Keratinocyte (primary cell): ENCODE results near the gene TENM4. TPM values are rescaled to one million over a fixed set of nuclear protein-coding genes. Genes with fewer than 3 reads are reported as not detected.

Experiments
- DNase-seq: peaks from one replicate; pipeline ENCODE4 v3.0.0-alpha.2; 2011; ENCODE audit warnings: low read depth, missing footprints, low spot score
- FAIRE-seq: peaks from 2 replicates; lab custom pipeline; 2011; peaks lifted over from hg19 to GRCh38; lab: Jason Lieb, UNC
- H2AFZ ChIP-seq: 2 replicates; pipeline ENCODE4 v1.6.0; 2012; ENCODE audit warnings: low read length, control low read depth, inconsistent platforms; ENCODE audit not compliant: control insufficient read depth
- H3K27ac ChIP-seq: 2 replicates; pipeline ENCODE4 v1.5.1; 2011; ENCODE audit warnings: low read length; ENCODE audit not compliant: control insufficient read depth, insufficient read depth
- H3K27me3 ChIP-seq: 3 replicates; pipeline ENCODE4 v1.6.0; 2011; ENCODE audit warnings: low read length; ENCODE audit not compliant: control insufficient read depth, insufficient read depth; ENCODE audit errors: extremely low read depth
- H3K36me3 ChIP-seq, 2 experiments: 2 replicates in 1 of 2; 3 replicates in 1 of 2; pipeline ENCODE4 v1.5.1; 2011; ENCODE audit warnings: low read length in 2 of 2, mild to moderate bottlenecking in 1 of 2; ENCODE audit not compliant: control insufficient read depth in 2 of 2, insufficient read depth in 2 of 2; ENCODE audit errors: extremely low read depth in 1 of 2
- H3K4me1 ChIP-seq: 3 replicates; pipeline ENCODE4 v1.5.1; 2011; ENCODE audit warnings: low read length; ENCODE audit not compliant: control insufficient read depth, insufficient read depth; ENCODE audit errors: extremely low read depth
- H3K4me2 ChIP-seq: 3 replicates; pipeline ENCODE4 v1.6.0; 2011; ENCODE audit warnings: low read depth, low read length; ENCODE audit not compliant: control insufficient read depth, insufficient read depth; ENCODE audit errors: extremely low read depth
- H3K4me3 ChIP-seq, 3 experiments: fragments of 200-600 bp in 1 of 3; sonication (generic) in 1 of 3; 2 replicates in 2 of 3; 3 replicates in 1 of 3; pipeline ENCODE4 v1.5.1; 2011 to 2016; ENCODE audit warnings: low read length in 3 of 3, mild to moderate bottlenecking in 3 of 3, control low read depth in 2 of 3, inconsistent platforms in 1 of 3, low read depth in 1 of 3, mixed read lengths in 1 of 3, mixed run types in 1 of 3, moderate library complexity in 1 of 3; ENCODE audit not compliant: control insufficient read depth in 2 of 3, insufficient read depth in 2 of 3; ENCODE audit errors: extremely low read depth in 1 of 3
- H3K79me2 ChIP-seq: 2 replicates; pipeline ENCODE4 v1.6.0; 2012; ENCODE audit warnings: low read length; ENCODE audit not compliant: control insufficient read depth, insufficient read depth
- H3K9ac ChIP-seq: 3 replicates; pipeline ENCODE4 v1.6.0; 2011; ENCODE audit warnings: low read length; ENCODE audit not compliant: control insufficient read depth, insufficient read depth; ENCODE audit errors: extremely low read depth
- H3K9me1 ChIP-seq: 3 replicates; pipeline ENCODE4 v1.6.0; 2011; ENCODE audit warnings: low read length; ENCODE audit not compliant: control insufficient read depth, insufficient read depth; ENCODE audit errors: extremely low read depth
- H3K9me3 ChIP-seq: 2 replicates; pipeline ENCODE4 v1.5.1; 2012; ENCODE audit warnings: low read depth, low read length; ENCODE audit not compliant: control insufficient read depth
- H4K20me1 ChIP-seq: 3 replicates; pipeline ENCODE4 v1.6.0; 2011; ENCODE audit warnings: low read length; ENCODE audit not compliant: control insufficient read depth, insufficient read depth; ENCODE audit errors: extremely low read depth
- EZH2 ChIP-seq: IDR thresholded peaks from one replicate; pipeline ENCODE4 v1.6.1; 2012; ENCODE audit warnings: inconsistent platforms, mild to moderate bottlenecking, low read length, moderate library complexity
- dilution Hi-C: fragments of 300-500 bp; cut with MboI; formaldehyde crosslinking; loops from one replicate; pipeline ENCODE4 v1.7.0; 2020; ENCODE audit warnings: low sequenced_read_pairs; ENCODE audit not compliant: extremely low pct_ligation_motif_present
- polyA plus RNA-seq, 5 experiments: library from polyadenylated mRNA; depleted of rRNA in 3 of 5; stranded (reverse) in 3 of 5; stranded (forward) in 1 of 5; unstranded in 1 of 5; fragments of >200 nt; gene quantifications; 1 replicate in 1 of 5; 2 replicates in 3 of 5; 3 replicates in 1 of 5; pipeline versions ENCODE4 v1.2.1 to v1.2.3, GENCODE V29; 2011 to 2012; ENCODE audit warnings: missing spikeins in 2 of 5, low read depth in 1 of 5, low replicate concordance in 1 of 5
- TF ChIP-seq, protein P1 (sequence below), 3 experiments: IDR thresholded peaks in 1 of 3; conservative IDR thresholded peaks in 1 of 3; optimal IDR thresholded peaks in 1 of 3; 2 replicates in 2 of 3; 3 replicates in 1 of 3; pipeline versions ENCODE3 to v1.5.1; 2011; ENCODE audit warnings: low read length in 3 of 3, mild to moderate bottlenecking in 3 of 3, moderate library complexity in 2 of 3, control low read depth in 1 of 3, inconsistent platforms in 1 of 3; ENCODE audit not compliant: insufficient read depth in 2 of 3; ENCODE audit errors: extremely low read depth in 1 of 3

The TENM4 gene
- polyA plus RNA-seq, 1 donor (not counting 4 experiments of a cell fraction or from before 2014, with no cell fraction given): 3.5 TPM

DNA sequence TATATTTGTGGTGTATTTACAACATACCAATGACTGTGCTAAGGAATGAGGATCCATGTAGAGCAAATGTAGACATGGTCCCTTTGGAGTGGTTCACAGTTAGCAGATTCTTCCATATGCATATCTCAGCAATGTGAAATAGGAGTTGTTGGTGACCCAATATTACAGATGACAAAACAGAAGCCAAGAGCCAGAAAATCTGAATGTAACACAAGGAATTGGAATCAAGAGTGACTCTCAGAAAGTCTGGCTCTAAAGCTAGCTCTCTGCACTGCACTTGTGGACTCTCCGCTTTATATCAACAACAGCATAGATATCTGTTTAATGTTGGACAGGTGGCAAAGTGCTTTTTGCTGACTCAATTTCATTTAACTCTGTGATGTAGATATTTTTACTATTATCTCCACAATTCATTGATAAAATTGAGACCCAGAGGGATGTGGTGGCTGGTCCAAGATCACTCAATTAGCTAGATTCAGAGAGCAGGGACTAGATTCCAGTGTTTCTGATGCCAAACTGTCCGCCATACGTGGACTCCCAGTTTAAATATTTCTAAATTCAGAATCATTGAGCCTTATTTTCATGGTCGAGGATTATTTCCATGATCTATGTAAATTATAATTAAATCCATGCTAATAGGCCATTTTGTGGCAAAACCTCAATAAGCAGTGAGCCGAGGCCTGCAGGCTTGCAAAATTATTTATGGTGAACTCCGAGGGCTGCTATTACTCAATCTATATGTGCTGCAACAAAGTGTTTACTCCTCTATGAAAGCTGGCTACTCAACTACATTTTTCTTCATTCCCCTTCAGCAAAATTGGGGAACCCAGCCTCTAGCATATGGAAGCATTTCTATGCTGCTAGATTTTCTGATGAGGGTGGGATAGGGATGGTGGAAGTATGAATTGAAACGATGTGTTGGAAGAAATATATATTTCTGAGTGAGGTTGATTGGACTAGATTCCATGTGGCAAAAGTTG lies 21.1 kb upstream of the TENM4 start:
- H3K9me1 ChIP-seq: no peaks in the 10 kb centered on the region
- no peak for TF ChIP-seq EZH2
- TF ChIP-seq, protein P1, sequence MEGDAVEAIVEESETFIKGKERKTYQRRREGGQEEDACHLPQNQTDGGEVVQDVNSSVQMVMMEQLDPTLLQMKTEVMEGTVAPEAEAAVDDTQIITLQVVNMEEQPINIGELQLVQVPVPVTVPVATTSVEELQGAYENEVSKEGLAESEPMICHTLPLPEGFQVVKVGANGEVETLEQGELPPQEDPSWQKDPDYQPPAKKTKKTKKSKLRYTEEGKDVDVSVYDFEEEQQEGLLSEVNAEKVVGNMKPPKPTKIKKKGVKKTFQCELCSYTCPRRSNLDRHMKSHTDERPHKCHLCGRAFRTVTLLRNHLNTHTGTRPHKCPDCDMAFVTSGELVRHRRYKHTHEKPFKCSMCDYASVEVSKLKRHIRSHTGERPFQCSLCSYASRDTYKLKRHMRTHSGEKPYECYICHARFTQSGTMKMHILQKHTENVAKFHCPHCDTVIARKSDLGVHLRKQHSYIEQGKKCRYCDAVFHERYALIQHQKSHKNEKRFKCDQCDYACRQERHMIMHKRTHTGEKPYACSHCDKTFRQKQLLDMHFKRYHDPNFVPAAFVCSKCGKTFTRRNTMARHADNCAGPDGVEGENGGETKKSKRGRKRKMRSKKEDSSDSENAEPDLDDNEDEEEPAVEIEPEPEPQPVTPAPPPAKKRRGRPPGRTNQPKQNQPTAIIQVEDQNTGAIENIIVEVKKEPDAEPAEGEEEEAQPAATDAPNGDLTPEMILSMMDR (optimal IDR thresholded peaks at IDR 0.05 in 1 of 3, IDR thresholded peaks at IDR 0.05 in 1 of 3, conservative IDR thresholded peaks at IDR 0.05 in 1 of 3; ENCODE audit: extremely low read depth in 1 of 3, insufficient read depth in 2 of 3, low read length in 3 of 3): no peak
- no peak overlapping the region for H2AFZ ChIP-seq
- no peaks in the 10 kb centered on the region for H3K27me3 ChIP-seq
- H3K9me3 ChIP-seq: no peaks in the 10 kb centered on the region
- H3K9ac ChIP-seq: no peak overlapping the region
- H3K4me3 ChIP-seq: no peak overlapping the region
- no peaks in the 10 kb centered on the region for H3K79me2 ChIP-seq
- DNase-seq: no peak
- H3K4me1 ChIP-seq: peaks cover 11% of the 10 kb centered on the region
- peak overlapping the region; percentile 85 for H3K4me2 ChIP-seq
- no peak for FAIRE-seq
- no peak overlapping the region for H3K27ac ChIP-seq
- H4K20me1 ChIP-seq: no peaks in the 10 kb centered on the region
- dilution Hi-C loops: no loop called here
- no peaks in the 10 kb centered on the region for H3K36me3 ChIP-seq

DNA sequence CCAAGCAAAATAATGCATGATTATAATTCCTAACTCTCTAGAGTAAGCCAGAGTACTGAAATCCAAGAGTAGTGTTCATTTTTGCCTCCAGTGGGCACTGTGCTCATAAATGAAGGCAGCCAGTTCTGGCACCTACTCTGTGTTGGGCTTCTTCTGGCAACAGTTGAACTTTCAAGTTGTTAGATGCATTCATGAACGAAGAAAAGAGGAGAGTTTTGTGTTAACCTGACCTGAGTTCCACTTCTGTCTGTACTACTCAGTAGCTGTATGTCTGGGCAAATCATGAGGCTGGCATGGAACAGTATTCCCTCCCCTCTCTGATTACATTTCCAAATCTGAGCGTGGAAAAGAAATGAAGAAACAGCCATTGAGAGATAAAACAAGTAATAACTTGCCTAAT lies 20.3 kb upstream of the TENM4 start:
- TF ChIP-seq EZH2: no peak
- TF ChIP-seq, protein P1 (optimal IDR thresholded peaks at IDR 0.05 in 1 of 3, IDR thresholded peaks at IDR 0.05 in 1 of 3, conservative IDR thresholded peaks at IDR 0.05 in 1 of 3; ENCODE audit: extremely low read depth in 1 of 3, insufficient read depth in 2 of 3, low read length in 3 of 3): peak; percentile 68 to 73 (median 72)
- Histone ChIP-seq H3K27me3 (no peaks in the 10 kb centered on the region), H3K9ac (peak overlapping the region; percentile 10), H3K79me2 (no peaks in the 10 kb centered on the region), H3K4me1 (peaks cover 9% of the 10 kb centered on the region), H3K4me2 (peak overlapping the region; percentile 85), H3K9me3 (no peaks in the 10 kb centered on the region), H3K4me3 (peak overlapping the region in 2 of 3 experiments; percentile 22 to 55), H3K36me3 (no peaks in the 10 kb centered on the region), H4K20me1 (no peaks in the 10 kb centered on the region), H3K27ac (no peak overlapping the region), H2AFZ (peak overlapping the region; percentile 96), H3K9me1 (no peaks in the 10 kb centered on the region)
- peak; percentile 9 for FAIRE-seq
- no peak for DNase-seq
- dilution Hi-C loops: no loop called here
